Caki2 (cell line): ENCODE measurements around the gene USP10. TPM values are rescaled to one million over a fixed set of nuclear protein-coding genes. Genes with fewer than 3 reads are reported as not detected.

Source experiments
- DNase-seq: peaks from one replicate; pipeline ENCODE4 v3.0.0-alpha.2; 2015; ENCODE audit warnings: low read depth
- in situ Hi-C: cut with HindIII; loops from 2 replicates; pipeline ENCODE4 v1.10.0; 2016; ENCODE audit warnings: low sequenced_read_pairs, low pct_unique_long_range_greater_than_20kb, mixed read lengths
- total RNA-seq: library from RNA; depleted of rRNA; stranded (reverse); fragments of >200 nt; shearing (Covaris generic); gene quantifications from 2 replicates; pipeline ENCODE4 v1.2.3, GENCODE V29; 2014; ENCODE audit warnings: low replicate concordance; rRNA removed

Gene USP10, protein sequence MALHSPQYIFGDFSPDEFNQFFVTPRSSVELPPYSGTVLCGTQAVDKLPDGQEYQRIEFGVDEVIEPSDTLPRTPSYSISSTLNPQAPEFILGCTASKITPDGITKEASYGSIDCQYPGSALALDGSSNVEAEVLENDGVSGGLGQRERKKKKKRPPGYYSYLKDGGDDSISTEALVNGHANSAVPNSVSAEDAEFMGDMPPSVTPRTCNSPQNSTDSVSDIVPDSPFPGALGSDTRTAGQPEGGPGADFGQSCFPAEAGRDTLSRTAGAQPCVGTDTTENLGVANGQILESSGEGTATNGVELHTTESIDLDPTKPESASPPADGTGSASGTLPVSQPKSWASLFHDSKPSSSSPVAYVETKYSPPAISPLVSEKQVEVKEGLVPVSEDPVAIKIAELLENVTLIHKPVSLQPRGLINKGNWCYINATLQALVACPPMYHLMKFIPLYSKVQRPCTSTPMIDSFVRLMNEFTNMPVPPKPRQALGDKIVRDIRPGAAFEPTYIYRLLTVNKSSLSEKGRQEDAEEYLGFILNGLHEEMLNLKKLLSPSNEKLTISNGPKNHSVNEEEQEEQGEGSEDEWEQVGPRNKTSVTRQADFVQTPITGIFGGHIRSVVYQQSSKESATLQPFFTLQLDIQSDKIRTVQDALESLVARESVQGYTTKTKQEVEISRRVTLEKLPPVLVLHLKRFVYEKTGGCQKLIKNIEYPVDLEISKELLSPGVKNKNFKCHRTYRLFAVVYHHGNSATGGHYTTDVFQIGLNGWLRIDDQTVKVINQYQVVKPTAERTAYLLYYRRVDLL
- 45.3 and 57.0 TPM in 2 replicates for total RNA-seq

GRCh38 chr16:84699712-84700445, at the start of gene USP10:
Gene USP10, plus strand, starts transcription at chr16:84700000. Its CDS starts 91 bp downstream, at chr16:84700091.
- DNase-seq = peak; percentile 79
- in situ Hi-C loops = no loop called here

DNA sequence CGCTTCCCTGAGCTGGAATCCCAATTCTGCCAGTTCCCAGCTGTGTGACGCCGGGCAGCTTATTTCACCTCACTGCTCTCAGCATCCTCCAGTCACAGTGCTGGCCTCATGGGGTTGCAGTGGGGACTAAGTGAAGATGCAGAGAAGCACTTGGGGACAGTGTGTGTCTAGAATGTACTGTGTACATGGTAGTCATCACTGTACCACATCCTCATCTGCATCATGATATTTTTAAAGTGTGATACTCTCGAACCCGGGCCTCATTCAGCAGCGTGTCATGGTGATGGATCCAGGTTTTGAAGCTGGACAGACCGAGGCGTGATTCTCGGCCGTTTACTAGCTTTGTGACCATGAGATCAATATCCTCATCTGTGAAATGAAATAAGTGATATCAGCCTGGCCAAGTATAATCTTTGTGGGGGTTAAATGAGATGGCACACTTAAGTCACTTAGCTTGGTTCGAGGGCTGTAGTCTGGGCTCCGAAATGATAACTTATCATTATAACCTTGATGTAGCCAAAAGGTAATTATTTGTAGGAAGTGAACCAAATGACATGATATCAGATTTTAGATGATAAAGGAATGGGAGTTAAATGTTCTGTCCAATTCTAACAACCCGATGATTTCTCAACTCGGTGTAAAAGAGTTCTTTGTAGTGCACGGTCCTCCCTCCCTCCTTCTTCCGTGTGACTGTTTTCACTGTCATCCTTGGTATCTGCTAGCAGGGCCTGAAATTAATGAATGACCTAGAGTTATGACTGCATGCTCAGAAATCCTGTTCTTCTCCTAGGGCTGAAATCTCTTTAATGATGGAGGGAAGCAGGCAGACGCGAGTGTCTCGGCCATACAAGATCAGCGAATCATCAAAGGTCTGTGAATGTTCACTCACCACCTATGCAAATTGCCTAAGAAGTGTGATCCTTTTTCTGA, 49.5 kb upstream of the USP10 start:
- peak; percentile 78 for DNase-seq
- in situ Hi-C loops = no loop called here

GRCh38 chr16:84652566-84652965, 47.2 kb upstream of the USP10 start:
- in situ Hi-C loops = no loop called here
- no peak for DNase-seq

DNA sequence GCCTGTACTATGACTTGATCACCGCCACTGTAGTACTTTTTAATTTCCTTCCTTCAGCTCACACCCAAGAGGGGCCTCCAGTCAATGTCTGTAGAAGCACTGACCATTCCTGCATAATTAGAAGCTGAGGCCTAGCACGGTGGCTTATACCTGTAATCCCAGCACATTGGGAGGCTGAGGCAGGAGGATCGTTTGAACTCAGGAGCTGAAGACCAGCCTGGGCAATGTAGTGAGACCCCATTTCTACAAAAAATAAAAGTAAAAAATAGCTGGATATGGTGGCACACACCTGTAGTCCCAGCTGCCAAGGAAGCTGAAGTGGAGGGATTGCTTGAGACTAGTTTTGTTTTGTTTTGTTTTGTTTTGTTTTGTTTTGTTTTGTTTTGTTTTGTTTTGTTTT, 45.6 kb upstream of the USP10 start:
- DNase-seq = no peak
- in situ Hi-C loops = no loop called here

GRCh38 chr16:84654998-84655397, 44.8 kb upstream of the USP10 start:
- DNase-seq = no peak
- in situ Hi-C loops = no loop called here

DNA sequence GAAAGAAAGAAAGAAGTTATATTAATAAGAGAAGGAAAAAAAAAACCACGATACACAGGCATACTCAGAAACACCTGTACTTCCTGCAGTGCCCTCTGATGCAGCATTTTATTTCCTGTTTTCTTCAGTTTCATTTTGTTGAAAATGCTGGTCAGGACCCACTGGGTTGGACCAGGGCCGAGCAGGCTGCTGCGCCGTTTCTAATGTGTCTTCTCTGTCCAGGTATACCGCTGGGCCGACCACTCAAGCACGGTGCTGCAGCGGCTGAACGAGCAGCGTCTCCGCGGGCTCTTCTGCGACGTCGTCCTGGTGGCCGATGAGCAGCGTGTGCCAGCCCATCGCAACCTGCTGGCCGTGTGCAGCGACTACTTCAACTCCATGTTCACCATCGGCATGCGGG, 43.2 kb upstream of the USP10 start:
- no peak for DNase-seq
- in situ Hi-C loops = no loop called here

GRCh38 chr16:84657229-84657837, 42.5 kb upstream of the USP10 start:
- in situ Hi-C loops = no loop called here
- no peak for DNase-seq

DNA sequence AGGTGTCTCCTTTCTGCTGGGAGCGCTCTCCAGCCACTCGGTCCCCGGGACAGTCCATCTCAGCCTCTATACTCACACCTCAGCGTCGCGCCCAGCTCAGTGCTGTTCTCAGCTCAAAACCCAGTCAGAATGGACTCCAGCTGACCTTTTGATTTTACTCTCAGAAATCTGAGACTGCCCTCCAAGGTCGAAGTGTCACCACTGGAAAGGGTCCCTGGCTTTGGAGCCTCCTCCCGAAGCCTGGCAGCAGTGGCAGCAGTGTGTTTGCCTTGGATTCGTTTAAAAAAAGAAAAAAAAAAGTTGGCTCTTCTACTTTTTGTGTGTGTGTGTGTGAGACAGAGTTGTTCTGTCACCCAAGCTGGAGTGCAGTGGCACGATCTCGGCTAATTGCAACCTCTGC, 41.1 kb upstream of the USP10 start:
- in situ Hi-C loops = no loop called here
- DNase-seq = no peak

- DNase-seq = no peak
- in situ Hi-C loops = no loop called here
These were observed 40.0 kb upstream of the USP10 start for GRCh38 chr16:84659656-84660300.

GRCh38 chr16:84660973-84661372, 38.8 kb upstream of the USP10 start:
- in situ Hi-C loops = no loop called here
- no peak for DNase-seq

DNA sequence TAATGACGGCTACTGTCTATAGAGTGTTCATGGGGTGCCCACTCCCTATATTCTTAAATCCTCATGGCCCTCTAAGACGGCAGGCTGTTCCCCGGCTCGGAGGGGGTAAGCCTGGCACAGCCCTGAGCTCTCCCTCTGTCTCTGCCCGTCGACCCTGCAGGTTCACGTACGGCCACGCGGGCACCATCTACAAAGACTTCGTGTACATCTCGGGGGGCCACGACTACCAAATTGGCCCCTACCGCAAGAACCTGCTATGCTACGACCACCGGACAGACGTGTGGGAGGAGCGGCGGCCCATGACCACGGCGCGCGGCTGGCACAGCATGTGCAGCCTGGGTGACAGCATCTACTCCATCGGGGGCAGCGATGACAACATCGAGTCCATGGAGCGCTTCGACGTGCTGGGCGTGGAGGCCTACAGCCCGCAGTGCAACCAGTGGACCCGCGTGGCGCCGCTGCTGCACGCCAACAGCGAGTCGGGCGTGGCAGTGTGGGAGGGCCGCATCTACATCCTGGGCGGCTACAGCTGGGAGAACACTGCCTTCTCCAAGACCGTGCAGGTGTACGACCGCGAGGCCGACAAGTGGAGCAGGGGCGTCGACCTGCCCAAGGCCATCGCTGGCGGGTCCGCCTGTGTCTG, 38.3 kb upstream of the USP10 start:
- in situ Hi-C loops = no loop called here
- no peak for DNase-seq

DNA sequence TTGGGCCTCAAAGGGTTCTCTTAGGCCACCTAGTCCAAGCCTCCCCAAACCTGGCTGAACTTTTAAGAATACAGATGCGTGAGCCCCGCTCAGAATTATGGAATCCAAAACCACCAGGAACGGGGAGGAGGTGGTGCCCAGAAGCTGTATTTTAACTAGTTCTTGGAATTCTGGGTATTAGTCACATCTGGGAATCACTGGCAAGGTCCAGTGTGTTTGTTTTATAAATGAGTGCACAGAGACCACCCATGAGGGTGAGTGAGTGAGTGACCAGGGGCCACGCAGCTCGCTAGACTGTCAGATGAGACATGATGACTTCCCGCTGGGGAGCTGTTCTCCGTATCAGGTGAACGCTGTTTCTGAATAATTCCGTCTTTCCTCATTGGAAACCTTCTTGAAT, 37.3 kb upstream of the USP10 start:
- in situ Hi-C loops = no loop called here
- no peak for DNase-seq

DNA sequence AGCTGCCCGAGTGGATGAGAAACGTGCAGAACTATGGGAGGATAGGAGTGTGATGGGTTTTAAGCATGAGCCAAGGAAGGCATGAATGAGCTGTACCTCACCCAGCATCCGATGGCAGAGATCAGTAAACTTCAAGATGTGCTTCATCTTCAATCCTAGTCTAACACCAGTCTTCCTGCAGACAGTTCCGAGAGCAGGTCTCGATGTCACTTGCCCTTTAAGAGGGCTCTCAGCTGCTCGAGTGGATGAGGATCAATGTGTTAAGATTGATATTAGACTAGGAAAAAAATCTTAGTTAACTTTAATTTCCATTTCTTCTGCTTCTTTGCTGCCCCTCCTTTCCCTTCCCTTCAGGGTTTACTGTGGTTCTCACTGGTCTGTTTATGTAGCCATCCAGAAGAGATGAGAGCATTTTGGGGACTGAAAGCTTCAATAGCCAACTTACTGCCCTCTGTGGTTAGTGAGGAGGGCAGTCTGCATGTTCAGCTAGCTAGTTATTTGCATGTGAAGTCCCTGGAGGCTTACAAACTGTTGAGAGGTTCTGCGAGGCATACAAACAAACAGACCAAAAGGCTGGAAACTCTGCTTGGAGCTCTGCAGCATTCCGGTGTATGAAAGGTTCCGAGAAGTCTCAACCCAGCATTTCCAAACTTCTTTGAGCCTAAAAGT, 36.2 kb upstream of the USP10 start:
- in situ Hi-C loops = no loop called here
- DNase-seq = no peak

DNA sequence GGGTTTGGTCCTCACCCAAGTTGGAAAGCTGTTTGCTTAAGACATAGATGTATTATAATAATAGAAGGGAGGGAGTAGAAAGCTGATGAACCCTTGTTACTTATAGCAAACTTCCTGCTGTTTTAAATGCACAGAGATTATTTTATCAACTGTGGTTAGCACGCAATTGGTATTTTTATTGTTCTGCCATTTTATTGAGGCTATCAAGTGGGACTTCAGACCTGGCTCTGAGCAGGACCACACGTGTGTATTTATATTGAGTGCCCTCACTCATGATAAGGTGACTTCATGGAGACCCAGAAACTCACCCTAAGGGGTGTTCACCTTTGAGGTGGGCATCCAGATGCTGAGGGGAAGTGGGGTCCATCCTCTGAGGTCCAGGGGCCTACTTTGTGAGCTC, 34.4 kb upstream of the USP10 start:
- in situ Hi-C loops = no loop called here
- no peak for DNase-seq

DNA sequence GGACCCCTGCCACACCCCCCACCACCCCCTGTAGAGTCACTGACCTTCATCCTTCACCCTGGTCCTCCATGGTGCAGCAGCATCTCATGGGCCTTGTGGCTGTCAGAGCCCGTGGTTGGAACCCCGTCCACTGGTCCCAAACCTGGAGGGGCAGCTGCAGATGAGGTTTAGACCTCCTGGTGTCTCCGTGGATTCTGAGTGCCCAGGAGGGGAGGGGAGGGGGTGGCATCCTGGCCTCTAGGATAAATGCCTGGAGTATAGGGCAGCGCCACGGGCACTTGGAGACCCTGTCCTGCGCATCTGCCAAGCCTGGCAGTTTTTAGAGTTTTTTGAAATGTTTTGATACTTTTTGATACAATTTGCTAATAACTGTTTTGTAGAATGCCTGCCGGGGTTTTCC, 34.0 kb upstream of the USP10 start:
- in situ Hi-C loops = no loop called here
- no peak for DNase-seq

DNA sequence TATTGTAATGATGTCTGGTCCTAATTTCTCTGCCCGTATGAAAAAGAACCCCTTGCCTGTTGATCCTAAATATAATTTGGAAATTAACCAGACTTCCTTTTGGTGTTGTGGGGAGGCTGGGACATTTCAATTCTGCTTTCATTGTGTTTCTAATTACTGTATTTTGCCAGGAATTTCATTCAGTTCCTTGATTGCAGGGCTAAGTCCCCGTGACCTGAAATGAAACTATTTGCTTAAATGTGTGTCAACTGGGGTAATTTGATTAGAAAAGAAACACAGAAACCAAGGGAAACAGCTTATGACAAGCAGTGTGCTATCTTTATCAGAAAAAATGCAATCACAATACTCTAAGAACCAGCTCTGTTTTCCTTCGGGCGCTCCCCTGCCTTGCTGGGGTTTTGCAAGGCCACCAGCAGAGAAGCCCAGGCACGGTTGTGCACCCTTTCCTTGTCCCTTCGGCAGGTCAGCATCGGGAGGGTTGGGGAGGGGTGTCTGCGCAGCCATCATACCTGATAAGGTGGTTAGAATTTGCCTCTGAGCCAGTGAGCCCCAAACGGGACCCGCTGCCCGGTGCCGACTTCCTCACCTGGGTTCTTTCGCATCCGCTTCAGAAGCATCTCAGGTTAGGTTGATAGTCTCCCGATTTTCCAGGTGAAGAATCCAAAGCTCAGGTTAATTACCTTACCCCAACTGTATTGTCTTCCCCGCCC, 32.0 kb upstream of the USP10 start:
- in situ Hi-C loops = no loop called here
- no peak for DNase-seq
